ENCODE results near the gene NOTO. TPM values are rescaled to one million over a fixed set of nuclear protein-coding genes. Genes with fewer than 3 reads are reported as not detected.
"Not testable (repeated sequence)": the region's sequence is repeated elsewhere in the genome, so short reads cannot be mapped to it uniquely, and the experiment has no call there.

The NOTO gene, protein sequence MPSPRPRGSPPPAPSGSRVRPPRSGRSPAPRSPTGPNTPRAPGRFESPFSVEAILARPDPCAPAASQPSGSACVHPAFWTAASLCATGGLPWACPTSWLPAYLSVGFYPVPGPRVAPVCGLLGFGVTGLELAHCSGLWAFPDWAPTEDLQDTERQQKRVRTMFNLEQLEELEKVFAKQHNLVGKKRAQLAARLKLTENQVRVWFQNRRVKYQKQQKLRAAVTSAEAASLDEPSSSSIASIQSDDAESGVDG
- not detected for total RNA-seq

DNA sequence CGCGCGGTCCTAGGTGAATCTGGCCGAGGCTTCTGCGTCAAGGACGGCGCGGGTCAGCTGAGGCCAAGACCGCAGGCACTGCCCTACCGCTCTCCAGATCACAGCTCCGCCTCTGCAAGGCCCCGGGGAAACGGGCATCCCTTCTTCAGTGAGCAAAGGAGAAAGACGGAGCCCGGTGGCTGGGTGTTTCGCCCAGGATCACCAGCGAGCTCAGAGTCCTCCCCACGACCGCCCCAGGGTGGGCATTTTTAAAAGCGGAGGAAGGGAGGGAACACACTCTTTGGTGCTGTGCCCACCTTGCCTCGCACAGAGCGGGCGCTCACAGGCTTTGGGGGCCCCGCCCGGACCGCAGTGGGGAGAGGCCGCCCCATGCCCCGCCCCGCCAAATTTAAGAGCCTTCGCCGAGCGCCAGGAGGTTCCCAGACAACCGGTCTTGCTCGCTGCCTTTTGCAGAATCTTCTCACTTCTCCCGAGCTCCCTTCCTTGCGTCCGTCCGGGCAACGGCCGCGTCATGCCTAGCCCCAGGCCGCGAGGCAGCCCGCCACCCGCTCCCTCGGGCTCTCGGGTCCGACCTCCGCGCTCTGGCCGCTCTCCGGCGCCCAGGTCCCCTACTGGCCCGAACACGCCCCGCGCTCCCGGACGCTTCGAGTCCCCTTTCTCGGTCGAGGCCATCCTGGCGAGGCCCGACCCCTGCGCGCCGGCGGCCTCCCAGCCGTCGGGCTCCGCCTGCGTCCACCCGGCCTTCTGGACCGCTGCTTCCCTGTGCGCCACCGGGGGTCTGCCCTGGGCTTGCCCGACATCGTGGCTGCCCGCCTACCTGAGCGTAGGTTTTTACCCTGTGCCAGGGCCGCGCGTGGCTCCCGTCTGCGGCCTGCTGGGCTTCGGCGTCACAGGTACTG, at the start of gene NOTO:
NOTO (plus strand) TSS at position 419 of the 899 bp plus-strand sequence; CDS start at position 512, 93 bp downstream.
- peak; percentile 51 for ATAC-seq
- POLR2A ChIA-PET: no interaction called here
- Mint-ChIP-seq H3K27ac (no peak within 1 kb of the TSS), H3K27me3 (peaks cover 46% of the 10 kb centered on the region), H3K36me3 (ENCODE audit: low read depth) (no peaks in the 10 kb centered on the region), H3K4me3 (peak within 1 kb of the TSS; percentile 15), H3K4me1 (ENCODE audit: low read depth) (peaks cover 5% of the 10 kb centered on the region), H3K9me3 (no peaks in the 10 kb centered on the region)
- no peak for DNase-seq
- CTCF ChIA-PET: interaction anchor here (0.8 to 1.7 kb wide), 4 partner anchors 10 to 27 kb away, joined by 3 to 9 read pairs (median 6); no protein-coding TSS in a partner anchor
- intact Hi-C loops (cut with micrococcal nuclease): no loop called here
- TF ChIP-seq, protein P1, sequence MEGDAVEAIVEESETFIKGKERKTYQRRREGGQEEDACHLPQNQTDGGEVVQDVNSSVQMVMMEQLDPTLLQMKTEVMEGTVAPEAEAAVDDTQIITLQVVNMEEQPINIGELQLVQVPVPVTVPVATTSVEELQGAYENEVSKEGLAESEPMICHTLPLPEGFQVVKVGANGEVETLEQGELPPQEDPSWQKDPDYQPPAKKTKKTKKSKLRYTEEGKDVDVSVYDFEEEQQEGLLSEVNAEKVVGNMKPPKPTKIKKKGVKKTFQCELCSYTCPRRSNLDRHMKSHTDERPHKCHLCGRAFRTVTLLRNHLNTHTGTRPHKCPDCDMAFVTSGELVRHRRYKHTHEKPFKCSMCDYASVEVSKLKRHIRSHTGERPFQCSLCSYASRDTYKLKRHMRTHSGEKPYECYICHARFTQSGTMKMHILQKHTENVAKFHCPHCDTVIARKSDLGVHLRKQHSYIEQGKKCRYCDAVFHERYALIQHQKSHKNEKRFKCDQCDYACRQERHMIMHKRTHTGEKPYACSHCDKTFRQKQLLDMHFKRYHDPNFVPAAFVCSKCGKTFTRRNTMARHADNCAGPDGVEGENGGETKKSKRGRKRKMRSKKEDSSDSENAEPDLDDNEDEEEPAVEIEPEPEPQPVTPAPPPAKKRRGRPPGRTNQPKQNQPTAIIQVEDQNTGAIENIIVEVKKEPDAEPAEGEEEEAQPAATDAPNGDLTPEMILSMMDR (IDR thresholded peaks at IDR 0.05): no peak

DNA sequence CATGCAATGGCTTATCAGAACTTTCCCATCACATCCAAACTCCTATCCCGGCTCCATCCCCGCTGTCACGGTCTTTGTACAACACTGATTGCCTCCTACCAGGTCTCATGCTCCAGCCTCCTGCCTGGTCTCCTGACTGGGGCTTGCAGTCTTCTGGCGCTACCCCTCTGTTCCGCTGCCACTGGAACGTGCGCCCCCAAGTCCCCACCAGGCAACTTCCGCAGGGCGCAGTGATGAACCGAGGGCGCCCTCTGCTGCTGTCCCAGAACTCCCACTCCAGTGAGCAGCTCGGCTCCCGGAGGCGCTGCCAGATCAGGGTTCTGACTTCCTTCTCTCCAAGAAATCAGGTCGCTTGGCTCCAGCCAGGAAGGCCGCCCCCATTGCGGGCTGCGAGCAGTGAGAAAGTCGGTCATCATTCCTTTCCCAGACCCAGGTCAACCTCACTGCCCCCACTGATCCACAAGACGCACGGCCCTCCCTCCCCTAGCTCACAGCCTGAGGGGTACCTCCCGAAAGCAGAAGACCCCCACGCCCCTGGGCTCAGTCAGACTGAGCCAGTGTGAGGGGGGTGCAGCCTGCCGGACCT, 45.7 kb upstream of the NOTO start:
- CTCF ChIA-PET: interaction anchor here (0.7 to 4.1 kb wide), 15 partner anchors 19 to 269 kb away, joined by 3 to 90 read pairs (median 4); no protein-coding TSS in a partner anchor
- POLR2A ChIA-PET: no interaction called here
- Mint-ChIP-seq H3K4me3 (no peak overlapping the region), H3K9me3 (no peaks in the 10 kb centered on the region), H3K27ac (no peak overlapping the region), H3K27me3 (peaks cover 24% of the 10 kb centered on the region), H3K36me3 (ENCODE audit: low read depth) (no peaks in the 10 kb centered on the region), H3K4me1 (ENCODE audit: low read depth) (no peaks in the 10 kb centered on the region)
- intact Hi-C loops (cut with micrococcal nuclease): no loop called here
- ATAC-seq (peak; percentile 91), DNase-seq (peak; percentile 68)
- TF ChIP-seq, protein P1 (IDR thresholded peaks at IDR 0.05): peak; percentile 74

DNA sequence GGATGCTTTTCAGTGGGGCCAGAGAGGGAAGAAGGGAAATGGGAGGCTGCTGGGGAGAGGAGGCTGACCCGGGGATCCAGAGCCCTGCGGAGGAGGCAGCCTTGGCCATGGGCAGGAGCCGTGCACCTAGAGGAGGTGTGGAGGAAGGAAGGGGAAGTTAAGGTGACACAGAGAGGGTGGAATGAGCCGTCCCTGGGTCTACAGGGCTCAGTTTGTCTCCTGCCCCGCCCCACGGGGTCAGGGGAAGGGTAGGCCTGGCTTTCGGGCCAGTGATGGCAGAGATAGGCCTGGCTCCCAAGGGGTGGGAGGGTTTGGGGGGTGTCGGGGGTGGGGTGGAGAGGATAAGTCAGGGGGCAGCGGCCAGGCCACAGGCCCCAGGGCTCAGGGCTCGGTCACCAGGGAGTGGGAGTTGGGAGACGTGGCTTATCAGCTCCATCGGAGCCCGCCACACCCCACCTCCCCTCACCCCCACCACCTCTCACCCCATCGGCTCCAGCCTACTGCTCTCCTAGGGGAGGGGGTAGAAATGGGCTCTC, 39.5 kb upstream of the NOTO start:
- TF ChIP-seq, protein P1 (IDR thresholded peaks at IDR 0.05): no peak
- DNase-seq (no peak), ATAC-seq (no peak)
- Mint-ChIP-seq H3K27ac (no peak overlapping the region), H3K9me3 (no peaks in the 10 kb centered on the region), H3K4me1 (ENCODE audit: low read depth) (no peaks in the 10 kb centered on the region), H3K27me3 (peaks cover 6% of the 10 kb centered on the region), H3K36me3 (ENCODE audit: low read depth) (no peaks in the 10 kb centered on the region), H3K4me3 (no peak overlapping the region)
- CTCF ChIA-PET: interaction anchor here (0.5 to 2.5 kb wide), 15 partner anchors 12 to 269 kb away, joined by 3 to 21 read pairs (median 4); partner anchors contain the start of gene RAB11FIP5
- POLR2A ChIA-PET: no interaction called here
- intact Hi-C loops (cut with micrococcal nuclease): loop anchor here (2.0 to 5.0 kb wide), 3 partner anchors 78 to 271 kb away; no protein-coding TSS in a partner anchor

DNA sequence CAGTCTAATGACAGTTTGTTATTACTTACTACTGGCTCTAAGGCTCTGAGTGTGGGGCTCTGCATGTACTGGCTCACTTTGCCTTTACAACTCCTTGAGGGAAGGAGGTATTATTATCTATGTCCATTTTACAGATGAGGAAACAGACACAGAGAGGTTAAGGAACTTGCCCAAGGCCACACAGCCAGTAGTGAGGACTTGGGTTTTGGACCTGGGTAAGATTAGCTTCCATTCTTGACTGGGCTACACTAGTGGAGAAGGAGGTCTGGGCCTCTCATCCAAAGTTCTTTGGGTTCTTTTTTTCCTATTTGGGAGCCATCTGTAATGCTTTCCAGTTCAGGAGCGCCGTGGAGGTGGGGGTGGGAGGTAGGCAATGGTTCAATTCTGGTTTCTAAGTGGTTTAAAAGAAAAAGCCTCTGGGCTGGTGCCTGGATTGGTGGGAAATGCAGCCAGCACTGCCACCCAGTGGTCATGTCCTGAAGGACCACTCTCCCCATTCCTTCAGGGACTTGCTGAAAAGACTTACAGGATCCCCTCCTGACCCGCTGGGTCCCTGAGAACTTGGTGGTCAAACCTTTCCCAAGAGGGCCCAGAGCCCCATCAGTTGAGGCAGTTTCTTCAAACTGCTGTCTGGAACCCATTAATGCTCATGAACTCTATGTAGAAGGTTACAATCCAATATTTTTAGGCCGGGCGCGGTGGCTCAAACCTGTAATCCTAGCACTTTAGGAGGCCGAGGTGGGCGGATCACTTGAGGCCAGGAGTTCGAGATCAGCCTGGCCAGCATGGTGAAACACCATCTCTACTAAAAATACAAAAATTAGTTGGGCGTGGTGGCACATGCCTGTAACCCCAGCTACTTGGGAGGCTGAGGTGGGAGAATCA, 38.6 kb upstream of the NOTO start:
- Mint-ChIP-seq H3K4me3 (no peak overlapping the region), H3K27ac (no peak overlapping the region), H3K36me3 (ENCODE audit: low read depth) (no peaks in the 10 kb centered on the region), H3K9me3 (no peaks in the 10 kb centered on the region), H3K4me1 (ENCODE audit: low read depth) (no peaks in the 10 kb centered on the region), H3K27me3 (peaks cover 1% of the 10 kb centered on the region)
- ChIA-PET CTCF (interaction anchor here (0.5 to 2.5 kb wide), 16 partner anchors 11 to 270 kb away, joined by 3 to 21 read pairs (median 4); no protein-coding TSS in a partner anchor), POLR2A (no interaction called here)
- ATAC-seq: peak; percentile 94
- TF ChIP-seq, protein P1 (IDR thresholded peaks at IDR 0.05): peak; percentile 82
- intact Hi-C loops (cut with micrococcal nuclease): loop anchor here (2.0 to 5.0 kb wide), 3 partner anchors 79 to 271 kb away; no protein-coding TSS in a partner anchor
- DNase-seq: peak; percentile 77

DNA sequence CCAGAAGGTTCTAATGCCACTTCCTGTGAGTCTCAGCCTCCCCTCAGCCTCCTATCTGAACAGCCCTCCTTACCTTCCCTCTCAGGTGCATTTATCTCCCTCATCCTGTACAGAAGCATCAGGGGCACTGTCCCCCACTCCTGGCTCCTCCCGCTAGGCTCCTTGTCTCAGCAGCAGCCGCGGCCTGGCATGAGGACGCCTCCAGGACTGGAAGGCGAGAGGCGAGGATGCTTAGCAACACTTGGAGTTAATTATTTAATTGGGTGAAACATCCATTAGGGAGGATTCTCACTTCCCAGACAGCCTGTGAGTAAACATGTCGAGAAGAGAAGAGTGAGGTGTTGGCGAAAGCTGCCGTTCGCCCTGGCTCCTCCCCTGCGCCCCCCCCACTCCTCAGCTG, 36.4 kb upstream of the NOTO start:
- ATAC-seq; H3K4me1 Mint-ChIP-seq (ENCODE audit: low read depth); intact Hi-C loops (cut with micrococcal nuclease); H3K36me3 Mint-ChIP-seq (ENCODE audit: low read depth); H3K27me3 Mint-ChIP-seq; H3K9me3 Mint-ChIP-seq; DNase-seq; H3K27ac Mint-ChIP-seq; POLR2A ChIA-PET; H3K4me3 Mint-ChIP-seq: not testable (repeated sequence)
- CTCF ChIA-PET: interaction anchor here (1.1 kb wide), 1 partner anchor 80 kb away, joined by 4 read pairs; no protein-coding TSS in a partner anchor

DNA sequence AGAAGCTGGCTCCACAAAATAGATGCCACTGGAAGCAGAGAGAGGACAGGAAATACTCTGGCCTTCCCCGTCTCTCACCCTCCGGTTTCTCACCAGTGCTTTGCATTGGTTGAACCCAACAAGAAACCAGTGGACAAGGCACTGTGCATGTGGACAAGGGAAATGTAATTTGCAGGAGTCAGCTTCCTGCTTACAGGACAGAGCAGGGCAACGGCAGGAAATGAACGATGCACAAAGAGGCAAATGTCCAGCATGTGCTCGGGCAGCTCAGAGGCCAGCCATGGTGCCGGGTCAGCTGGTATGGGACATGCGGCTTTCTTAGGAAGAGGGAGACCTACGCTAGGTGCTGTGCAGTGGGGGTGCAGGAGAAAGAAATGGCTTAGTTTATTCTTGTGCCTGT, 35.6 kb upstream of the NOTO start:
- H3K9me3 Mint-ChIP-seq; H3K27me3 Mint-ChIP-seq; H3K4me1 Mint-ChIP-seq (ENCODE audit: low read depth); POLR2A ChIA-PET; intact Hi-C loops (cut with micrococcal nuclease); DNase-seq; ATAC-seq; H3K36me3 Mint-ChIP-seq (ENCODE audit: low read depth); H3K4me3 Mint-ChIP-seq; H3K27ac Mint-ChIP-seq: not testable (repeated sequence)
- CTCF ChIA-PET: interaction anchor here (1.1 kb wide), 1 partner anchor 81 kb away, joined by 4 read pairs; no protein-coding TSS in a partner anchor
